ENCODE measurements around the gene HOXA11. TPM values are rescaled to one million over a fixed set of nuclear protein-coding genes. Genes with fewer than 3 reads are reported as not detected.

The HOXA11 gene
- total and polyA plus RNA-seq, 5 donors from 2014 or later, result not detected

DNA sequence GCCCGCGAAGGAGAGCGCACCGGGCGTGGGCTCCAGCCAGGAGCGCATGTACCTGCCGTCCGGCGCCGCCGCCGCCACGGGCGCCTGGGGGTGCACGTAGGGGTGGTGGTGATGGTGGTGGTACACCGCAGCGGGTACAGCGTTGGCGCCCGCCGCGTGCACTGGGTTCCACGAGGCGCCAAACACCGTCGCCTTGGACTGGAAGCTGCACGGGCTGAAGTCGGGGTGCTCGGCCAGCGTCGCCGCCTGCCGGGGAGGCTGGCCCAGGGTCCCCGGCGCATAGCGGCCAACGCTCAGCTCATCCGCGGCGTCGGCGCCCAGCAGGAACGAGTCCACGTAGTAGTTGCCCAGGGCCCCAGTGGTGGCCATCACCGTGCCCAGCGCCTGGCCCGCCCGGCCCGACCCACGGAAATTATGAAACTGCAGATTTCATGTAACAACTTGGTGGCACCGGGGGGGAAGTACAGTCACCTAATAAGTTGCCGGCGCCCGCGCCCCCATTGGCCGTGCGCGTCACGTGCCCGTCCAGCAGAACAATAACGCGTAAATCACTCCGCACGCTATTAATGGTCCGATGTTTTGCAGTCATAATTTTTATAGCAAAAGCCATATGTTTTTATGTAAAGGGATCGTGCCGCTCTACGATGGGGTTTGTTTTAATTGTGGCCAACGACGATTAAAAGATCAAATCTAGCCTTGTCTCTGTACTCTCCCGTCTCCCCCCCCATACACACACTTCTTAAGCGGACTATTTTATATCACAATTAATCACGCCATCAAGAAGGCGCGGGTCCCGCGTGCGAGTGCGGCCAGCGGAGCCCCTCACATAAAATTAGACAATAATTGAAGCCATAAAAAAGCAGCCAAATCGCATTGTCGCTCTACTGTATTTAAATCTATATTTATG, 19.7 kb downstream of the HOXA11 start, which contains the start of gene HOXA9:
HOXA9 (minus strand) TSS at position 449 of the 907 bp plus-strand sequence; CDS start at position 369, 80 bp downstream.
- Histone ChIP-seq H3K4me1 (ENCODE audit: control insufficient read depth, insufficient read depth, low read length, poor library complexity, severe bottlenecking) (peaks cover 55% of the 10 kb centered on the region), H3K27me3 (ENCODE audit: control insufficient read depth, insufficient read depth, low read length) (peaks cover 40% of the 10 kb centered on the region), H3K36me3 (ENCODE audit: control insufficient read depth, insufficient read depth, low read length) (no peaks in the 10 kb centered on the region), H3K9me3 (ENCODE audit: control insufficient read depth in 2 of 2, low read length in 2 of 2) (no peaks in the 10 kb centered on the region), H3K4me3 (ENCODE audit: low read depth, low read length) (no peak within 1 kb of the TSS), H3K27ac (ENCODE audit: insufficient read depth, low read length, poor library complexity, severe bottlenecking) (no peak within 1 kb of the TSS)
- no peaks in the 10 kb centered on the region for H3K36me3 Mint-ChIP-seq
- H3K4me1 Mint-ChIP-seq, result peaks cover 4 to 47% (median 11%) of the 10 kb centered on the region in 4 donors
- H3K27ac Mint-ChIP-seq, result peak within 1 kb of the TSS; percentile 63 to 86 (median 76)
- peaks cover 0 to 14% (median 0%) of the 10 kb centered on the region in 7 donors for H3K9me3 Mint-ChIP-seq
- peak in 1 of 3 donors; percentile 36 for DNase-seq
- H3K4me3 Mint-ChIP-seq, result peak within 1 kb of the TSS; percentile 58 to 87 (median 82)
- H3K27me3 Mint-ChIP-seq, result peaks cover 87% of the 10 kb centered on the region
- ATAC-seq (ENCODE audit: low read depth in 2 of 2), result no peak

DNA sequence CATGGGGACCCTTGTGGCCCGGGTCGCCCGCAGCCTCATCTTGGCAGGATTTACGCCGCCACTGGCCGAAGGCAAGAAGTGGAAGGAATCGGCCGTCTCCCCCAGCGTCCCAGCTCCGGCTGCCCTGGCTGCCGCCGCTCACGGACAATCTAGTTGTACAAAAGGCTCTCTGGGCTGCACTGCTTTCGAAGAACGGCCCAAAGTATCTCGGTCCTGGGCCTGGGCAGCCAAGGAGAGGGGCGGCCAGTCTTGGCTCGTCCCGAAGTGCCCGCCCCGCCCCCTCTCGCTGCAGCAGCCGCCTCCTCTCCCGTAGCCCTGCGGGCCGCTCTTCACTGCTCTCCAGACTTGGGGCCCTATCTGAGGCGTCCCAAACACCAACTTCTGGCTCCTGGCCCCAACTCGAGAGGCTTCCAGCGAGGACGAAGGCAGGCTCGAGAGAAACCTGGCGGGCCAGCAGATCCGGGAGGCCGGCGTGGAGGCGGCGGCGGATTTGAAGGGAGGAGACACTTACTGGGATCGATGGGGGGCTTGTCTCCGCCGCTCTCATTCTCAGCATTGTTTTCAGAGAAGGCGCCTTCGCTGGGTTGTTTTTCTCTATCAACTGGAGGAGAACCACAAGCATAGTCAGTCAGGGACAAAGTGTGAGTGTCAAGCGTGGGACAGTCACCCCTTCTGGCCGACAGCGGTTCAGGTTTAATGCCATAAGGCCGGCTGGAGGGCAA, 20.5 kb downstream of the HOXA11 start:
- peaks cover 90% of the 10 kb centered on the region for H3K27me3 Mint-ChIP-seq
- Histone ChIP-seq H3K27me3 (ENCODE audit: control insufficient read depth, insufficient read depth, low read length) (peaks cover 41% of the 10 kb centered on the region), H3K4me1 (ENCODE audit: control insufficient read depth, insufficient read depth, low read length, poor library complexity, severe bottlenecking) (peaks cover 54% of the 10 kb centered on the region), H3K36me3 (ENCODE audit: control insufficient read depth, insufficient read depth, low read length) (no peaks in the 10 kb centered on the region), H3K4me3 (ENCODE audit: low read depth, low read length) (no peak overlapping the region), H3K9me3 (ENCODE audit: control insufficient read depth in 2 of 2, low read length in 2 of 2) (no peaks in the 10 kb centered on the region), H3K27ac (ENCODE audit: insufficient read depth, low read length, poor library complexity, severe bottlenecking) (no peak overlapping the region)
- no peaks in the 10 kb centered on the region for H3K36me3 Mint-ChIP-seq
- peaks cover 0 to 14% (median 0%) of the 10 kb centered on the region in 7 donors for H3K9me3 Mint-ChIP-seq
- H3K27ac Mint-ChIP-seq, result peak overlapping the region in 2 of 3 donors; percentile 47 to 85
- H3K4me1 Mint-ChIP-seq, result peaks cover 4 to 47% (median 15%) of the 10 kb centered on the region in 4 donors
- ATAC-seq (ENCODE audit: low read depth in 2 of 2) (no peak), DNase-seq (peak in 1 of 3 donors; percentile 21)
- H3K4me3 Mint-ChIP-seq, result peak overlapping the region; percentile 7 to 82 (median 56)

DNA sequence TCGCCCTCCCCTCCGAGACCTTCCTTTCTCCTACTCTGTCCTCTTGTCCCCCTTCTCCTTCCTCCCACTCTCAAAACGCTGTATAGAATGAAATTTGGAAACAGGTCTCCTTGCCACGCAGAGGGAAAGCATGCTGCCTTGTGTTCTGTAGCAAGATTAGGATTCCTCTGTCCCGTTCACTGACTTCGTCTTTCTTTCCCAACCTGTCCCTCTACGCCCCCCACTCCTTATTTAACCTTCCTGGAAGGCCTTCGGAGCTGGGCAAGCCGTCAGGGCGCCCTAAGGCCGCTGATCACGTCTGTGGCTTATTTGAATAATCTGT, 21.0 kb downstream of the HOXA11 start:
- Histone ChIP-seq H3K9me3 (ENCODE audit: control insufficient read depth in 2 of 2, low read length in 2 of 2) (no peaks in the 10 kb centered on the region), H3K4me1 (ENCODE audit: control insufficient read depth, insufficient read depth, low read length, poor library complexity, severe bottlenecking) (peaks cover 49% of the 10 kb centered on the region), H3K36me3 (ENCODE audit: control insufficient read depth, insufficient read depth, low read length) (no peaks in the 10 kb centered on the region), H3K4me3 (ENCODE audit: low read depth, low read length) (no peak overlapping the region), H3K27me3 (ENCODE audit: control insufficient read depth, insufficient read depth, low read length) (peaks cover 46% of the 10 kb centered on the region), H3K27ac (ENCODE audit: insufficient read depth, low read length, poor library complexity, severe bottlenecking) (no peak overlapping the region)
- Mint-ChIP-seq H3K9me3 (peaks cover 0 to 14% (median 0%) of the 10 kb centered on the region in 7 donors), H3K4me3 (peak overlapping the region in 3 of 4 donors; percentile 28 to 53 (median 33)), H3K36me3 (peaks cover under 1% of the 10 kb centered on the region), H3K27ac (peak overlapping the region in 1 of 3 donors; percentile 47), H3K27me3 (peaks cover 94% of the 10 kb centered on the region), H3K4me1 (peaks cover 4 to 46% (median 15%) of the 10 kb centered on the region in 4 donors)
- DNase-seq (no peak), ATAC-seq (ENCODE audit: low read depth in 2 of 2) (no peak)

DNA sequence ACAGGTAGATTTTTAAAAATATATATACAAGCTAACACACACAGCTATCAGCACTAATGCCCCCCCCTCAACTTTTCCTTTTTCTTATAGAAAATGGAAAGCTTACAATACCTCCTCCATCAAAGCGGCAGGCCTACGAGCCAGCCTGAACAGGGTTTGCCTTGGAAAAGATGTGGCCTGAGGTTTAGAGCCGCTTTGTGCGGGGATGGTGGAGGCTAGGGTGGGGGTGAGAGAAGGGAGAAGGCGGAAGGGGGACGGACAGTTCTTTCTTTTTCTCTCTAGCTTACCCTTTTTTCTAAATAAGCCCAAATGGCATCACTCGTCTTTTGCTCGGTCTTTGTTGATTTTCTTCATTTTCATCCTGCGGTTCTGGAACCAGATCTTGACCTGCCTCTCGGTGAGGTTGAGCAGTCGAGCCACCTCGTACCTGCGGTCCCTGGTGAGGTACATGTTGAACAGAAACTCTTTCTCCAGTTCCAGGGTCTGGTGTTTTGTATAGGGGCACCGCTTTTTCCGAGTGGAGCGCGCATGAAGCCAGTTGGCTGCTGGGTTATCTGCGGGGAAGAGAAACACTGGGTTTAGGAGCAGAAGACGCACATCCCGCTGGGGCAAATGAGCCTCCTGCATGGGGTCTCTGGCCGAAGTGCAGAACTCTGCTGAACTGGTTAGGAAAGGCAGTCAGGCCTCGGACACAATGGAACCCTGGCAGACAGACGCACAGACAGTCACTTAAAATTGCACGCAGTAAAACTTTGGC, 21.6 kb downstream of the HOXA11 start:
- Histone ChIP-seq H3K9me3 (ENCODE audit: control insufficient read depth in 2 of 2, low read length in 2 of 2) (no peaks in the 10 kb centered on the region), H3K27ac (ENCODE audit: insufficient read depth, low read length, poor library complexity, severe bottlenecking) (no peak overlapping the region), H3K36me3 (ENCODE audit: control insufficient read depth, insufficient read depth, low read length) (no peaks in the 10 kb centered on the region), H3K4me1 (ENCODE audit: control insufficient read depth, insufficient read depth, low read length, poor library complexity, severe bottlenecking) (peaks cover 48% of the 10 kb centered on the region), H3K27me3 (ENCODE audit: control insufficient read depth, insufficient read depth, low read length) (peaks cover 47% of the 10 kb centered on the region), H3K4me3 (ENCODE audit: low read depth, low read length) (no peak overlapping the region)
- DNase-seq, result no peak
- Mint-ChIP-seq H3K9me3 (peaks cover 0 to 10% (median 0%) of the 10 kb centered on the region in 7 donors), H3K27ac (peak overlapping the region in 2 of 3 donors; percentile 47 to 88), H3K4me1 (peaks cover 4 to 45% (median 13%) of the 10 kb centered on the region in 4 donors), H3K4me3 (peak overlapping the region in 2 of 4 donors; percentile 33 to 68), H3K27me3 (peaks cover 94% of the 10 kb centered on the region), H3K36me3 (peaks cover 3% of the 10 kb centered on the region)
- ATAC-seq (ENCODE audit: low read depth in 2 of 2), result no peak

DNA sequence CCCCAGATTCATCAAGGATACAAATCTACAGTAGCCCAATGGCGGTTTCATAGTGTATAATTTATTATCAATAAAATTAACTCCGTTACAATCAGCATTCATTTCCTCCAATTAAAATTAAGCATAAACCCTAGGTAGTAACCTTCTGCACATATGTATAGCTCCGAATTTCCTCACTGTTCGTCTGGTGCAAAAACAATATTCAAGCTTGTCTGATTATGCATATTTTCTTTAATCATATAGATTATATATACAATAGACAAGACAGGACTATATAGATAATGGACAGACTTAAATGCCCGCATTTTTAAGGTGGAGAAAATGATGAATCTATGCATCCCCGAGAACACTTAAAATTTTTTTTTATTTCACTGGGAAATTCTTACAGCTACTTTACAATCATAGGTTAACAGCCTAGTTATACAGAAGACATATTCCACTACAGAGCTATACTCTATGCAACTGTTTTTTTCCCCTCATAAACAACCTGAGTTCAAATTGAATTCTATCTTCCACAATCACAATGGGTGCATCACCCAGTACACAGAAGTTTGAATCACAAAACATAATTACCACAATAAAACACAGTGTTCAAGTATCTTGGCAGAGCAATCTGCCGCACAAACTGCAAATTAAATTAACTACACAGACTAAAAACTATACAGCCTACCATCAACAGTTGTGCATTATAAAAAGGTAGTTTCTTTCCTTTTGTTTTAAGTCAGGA, 22.3 kb downstream of the HOXA11 start:
- H3K9me3 ChIP-seq (ENCODE audit: control insufficient read depth in 2 of 2, low read length in 2 of 2), result no peaks in the 10 kb centered on the region
- peaks cover 0 to 11% (median 0%) of the 10 kb centered on the region in 7 donors for H3K9me3 Mint-ChIP-seq
- H3K36me3 Mint-ChIP-seq, result peaks cover 3% of the 10 kb centered on the region
- H3K27me3 Mint-ChIP-seq, result peaks cover 94% of the 10 kb centered on the region
- peaks cover 48% of the 10 kb centered on the region for H3K4me1 ChIP-seq (ENCODE audit: control insufficient read depth, insufficient read depth, low read length, poor library complexity, severe bottlenecking)
- H3K4me3 ChIP-seq (ENCODE audit: low read depth, low read length), result no peak overlapping the region
- H3K27me3 ChIP-seq (ENCODE audit: control insufficient read depth, insufficient read depth, low read length), result peaks cover 43% of the 10 kb centered on the region
- no peak overlapping the region for H3K27ac ChIP-seq (ENCODE audit: insufficient read depth, low read length, poor library complexity, severe bottlenecking)
- no peaks in the 10 kb centered on the region for H3K36me3 ChIP-seq (ENCODE audit: control insufficient read depth, insufficient read depth, low read length)
- no peak for DNase-seq
- H3K4me1 Mint-ChIP-seq, result peaks cover 4 to 43% (median 20%) of the 10 kb centered on the region in 4 donors
- ATAC-seq (ENCODE audit: low read depth in 2 of 2), result no peak
- peak overlapping the region in 1 of 3 donors; percentile 6 for H3K27ac Mint-ChIP-seq
- peak overlapping the region in 3 of 4 donors; percentile 5 to 68 (median 8) for H3K4me3 Mint-ChIP-seq

DNA sequence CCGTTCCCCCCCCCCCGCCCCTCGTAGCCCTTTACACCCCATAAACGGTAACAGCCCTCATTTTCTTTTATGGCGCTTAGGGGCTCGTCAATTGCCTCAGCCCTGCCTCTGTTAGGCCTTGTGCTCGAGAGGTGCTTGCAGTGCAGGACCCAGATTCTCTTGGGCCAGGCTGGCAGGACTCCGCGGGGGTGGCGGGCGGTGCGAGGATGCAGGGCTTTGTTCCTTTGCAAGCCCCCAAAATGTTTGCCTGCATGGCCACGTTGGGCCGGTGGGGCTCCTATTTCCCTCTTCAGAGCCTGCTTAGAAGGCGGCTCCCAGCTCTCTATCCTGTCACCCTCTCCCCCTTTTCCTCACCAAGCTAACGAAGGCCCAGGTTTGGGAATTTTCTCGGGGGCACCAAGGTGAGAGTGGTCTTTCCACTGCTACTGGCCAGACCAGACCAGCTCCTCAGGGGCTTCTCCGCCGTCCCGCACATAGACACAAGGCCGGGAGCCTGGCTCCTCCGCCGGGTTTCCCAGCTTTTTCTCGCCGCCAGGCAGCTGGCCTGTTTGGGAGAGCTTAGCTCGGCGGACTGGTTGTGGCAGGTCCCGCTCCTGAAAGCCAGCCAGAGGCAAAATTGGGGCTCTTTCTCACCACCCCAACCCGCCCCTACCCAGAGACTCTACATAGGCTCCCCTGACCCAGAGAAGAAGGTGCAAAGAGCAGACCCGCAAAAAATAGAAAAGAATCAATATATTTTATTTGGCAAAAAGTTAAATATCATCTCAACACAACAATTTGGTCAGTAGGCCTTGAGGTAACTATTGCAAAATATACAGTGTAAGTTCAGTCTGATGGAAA, 23.1 kb downstream of the HOXA11 start:
- Mint-ChIP-seq H3K27me3 (peaks cover 94% of the 10 kb centered on the region), H3K4me1 (peaks cover 4 to 45% (median 24%) of the 10 kb centered on the region in 4 donors), H3K4me3 (peak overlapping the region in 3 of 4 donors; percentile 5 to 68 (median 8)), H3K9me3 (peaks cover 0 to 11% (median 0%) of the 10 kb centered on the region in 7 donors), H3K36me3 (peaks cover 3% of the 10 kb centered on the region), H3K27ac (peak overlapping the region in 1 of 3 donors; percentile 14)
- DNase-seq, result no peak
- peaks cover 46% of the 10 kb centered on the region for H3K4me1 ChIP-seq (ENCODE audit: control insufficient read depth, insufficient read depth, low read length, poor library complexity, severe bottlenecking)
- H3K9me3 ChIP-seq (ENCODE audit: control insufficient read depth in 2 of 2, low read length in 2 of 2), result no peaks in the 10 kb centered on the region
- ATAC-seq (ENCODE audit: low read depth in 2 of 2), result no peak
- H3K36me3 ChIP-seq (ENCODE audit: control insufficient read depth, insufficient read depth, low read length), result no peaks in the 10 kb centered on the region
- no peak overlapping the region for H3K4me3 ChIP-seq (ENCODE audit: low read depth, low read length)
- peaks cover 44% of the 10 kb centered on the region for H3K27me3 ChIP-seq (ENCODE audit: control insufficient read depth, insufficient read depth, low read length)
- H3K27ac ChIP-seq (ENCODE audit: insufficient read depth, low read length, poor library complexity, severe bottlenecking), result no peak overlapping the region
